WTC11 (cell line): ENCODE data around the gene USP22. TPM values are rescaled to one million over a fixed set of nuclear protein-coding genes. Genes with fewer than 3 reads are reported as not detected.

Experiments used
- ARID4B ChIP-seq: sonication (generic); formaldehyde crosslinking; IDR thresholded peaks from 2 replicates; pipeline ENCODE4 v1.8.0; 2023; ENCODE audit warnings: missing genetic modification reagents, mild to moderate bottlenecking, borderline replicate concordance
- ATF2 ChIP-seq: sonication (generic); formaldehyde crosslinking; IDR thresholded peaks from 2 replicates; pipeline ENCODE4 v1.8.1; 2022; ENCODE audit warnings: low read depth, missing genetic modification reagents, borderline replicate concordance
- E2F1 ChIP-seq: sonication (generic); formaldehyde crosslinking; IDR thresholded peaks from 2 replicates; pipeline ENCODE4 v1.8.0; 2022; ENCODE audit warnings: mild to moderate bottlenecking, missing genetic modification reagents
- E2F5 ChIP-seq: sonication (generic); formaldehyde crosslinking; IDR thresholded peaks from 2 replicates; pipeline ENCODE4 v1.8.1; 2022; ENCODE audit warnings: mild to moderate bottlenecking, moderate library complexity, missing genetic modification reagents
- ELF4 ChIP-seq: sonication (generic); formaldehyde crosslinking; IDR thresholded peaks from 2 replicates; pipeline ENCODE4 v1.8.1; 2022; ENCODE audit warnings: low read depth, mild to moderate bottlenecking, moderate library complexity, missing genetic modification reagents
- ESRRA ChIP-seq: sonication (generic); formaldehyde crosslinking; IDR thresholded peaks from 2 replicates; pipeline ENCODE4 v1.8.1; 2022; ENCODE audit warnings: mild to moderate bottlenecking, missing genetic modification reagents, borderline replicate concordance
- FOXK1 ChIP-seq: sonication (generic); formaldehyde crosslinking; IDR thresholded peaks from 2 replicates; pipeline ENCODE4 v1.8.0; 2022; ENCODE audit warnings: mild to moderate bottlenecking, moderate library complexity, missing genetic modification reagents
- FOXP1 ChIP-seq: sonication (generic); formaldehyde crosslinking; IDR thresholded peaks from 2 replicates; pipeline ENCODE4 v1.8.0; 2022; ENCODE audit warnings: missing genetic modification reagents, mild to moderate bottlenecking, moderate library complexity, borderline replicate concordance
- FOXP4 ChIP-seq: sonication (generic); formaldehyde crosslinking; IDR thresholded peaks from 2 replicates; pipeline ENCODE4 v1.8.0; 2022; ENCODE audit warnings: mild to moderate bottlenecking, missing genetic modification reagents
- IRF2 ChIP-seq: sonication (generic); formaldehyde crosslinking; IDR thresholded peaks from 2 replicates; pipeline ENCODE4 v1.8.0; 2022; ENCODE audit warnings: low read depth, missing genetic modification reagents, borderline replicate concordance
- JUN ChIP-seq: sonication (generic); formaldehyde crosslinking; IDR thresholded peaks from 2 replicates; pipeline ENCODE4 v1.8.0; 2023; ENCODE audit warnings: mild to moderate bottlenecking, missing genetic modification reagents
- KAT7 ChIP-seq: sonication (generic); formaldehyde crosslinking; IDR thresholded peaks from 2 replicates; pipeline ENCODE4 v1.8.1; 2023; ENCODE audit warnings: missing genetic modification reagents, mild to moderate bottlenecking, borderline replicate concordance
- MYBL2 ChIP-seq: sonication (generic); formaldehyde crosslinking; IDR thresholded peaks from 2 replicates; pipeline ENCODE4 v1.8.1; 2023; ENCODE audit warnings: mild to moderate bottlenecking, moderate library complexity, missing genetic modification reagents
- NFATC4 ChIP-seq: fragments of 250-450 bp; sonication (Bioruptor Pico); IDR thresholded peaks from 2 replicates; pipeline ENCODE4 v1.9.0; 2021; ENCODE audit warnings: mild to moderate bottlenecking
- NR3C1 ChIP-seq: sonication (generic); formaldehyde crosslinking; conservative IDR thresholded peaks from 2 replicates; pipeline ENCODE4 v1.8.1; 2023; ENCODE audit warnings: low read depth, mild to moderate bottlenecking, missing genetic modification reagents
- PREB ChIP-seq: sonication (generic); formaldehyde crosslinking; IDR thresholded peaks from 2 replicates; pipeline ENCODE4 v1.8.1; 2022; ENCODE audit warnings: mild to moderate bottlenecking, missing genetic modification reagents, moderate library complexity, borderline replicate concordance
- SMAD4 ChIP-seq: sonication (generic); formaldehyde crosslinking; IDR thresholded peaks from 2 replicates; pipeline ENCODE4 v1.8.0; 2022; ENCODE audit warnings: mild to moderate bottlenecking, missing genetic modification reagents
- SOX15 ChIP-seq: fragments of 250-450 bp; sonication (Bioruptor Pico); IDR thresholded peaks from 2 replicates; pipeline ENCODE4 v1.9.0; 2021; ENCODE audit warnings: mild to moderate bottlenecking
- SP1 ChIP-seq: sonication (generic); formaldehyde crosslinking; conservative IDR thresholded peaks from 2 replicates; pipeline ENCODE4 v1.8.1; 2022; ENCODE audit warnings: missing genetic modification reagents
- ZNF121 ChIP-seq: sonication (generic); formaldehyde crosslinking; IDR thresholded peaks from 2 replicates; pipeline ENCODE4 v1.8.0; 2023; ENCODE audit warnings: missing genetic modification reagents
- ZNF219 ChIP-seq: sonication (generic); formaldehyde crosslinking; IDR thresholded peaks from 2 replicates; pipeline ENCODE4 v1.8.0; 2023; ENCODE audit warnings: missing genetic modification reagents, mild to moderate bottlenecking, borderline replicate concordance
- ZNF281 ChIP-seq: sonication (generic); formaldehyde crosslinking; IDR thresholded peaks from 2 replicates; pipeline ENCODE4 v1.8.0; 2023; ENCODE audit warnings: mild to moderate bottlenecking, missing genetic modification reagents
- ZNF396 ChIP-seq: fragments of 250-450 bp; sonication (Bioruptor Pico); IDR thresholded peaks from 2 replicates; pipeline ENCODE4 v1.8.0; 2021; ENCODE audit warnings: mild to moderate bottlenecking, moderate library complexity, borderline replicate concordance
- total RNA-seq: library from RNA; stranded (reverse); gene quantifications from 3 replicates; pipeline ENCODE4 v1.2.3, GENCODE V29; 2021

The USP22 gene
- total RNA-seq, 1 experiment from 2014 or later: 289 TPM

- no peak for TF ChIP-seq E2F1 (CRISPR knock-in tag)
- peak; percentile 61; the same call in 1 of the 2 replicates for TF ChIP-seq FOXK1
- TF ChIP-seq ESRRA: no peak
- TF ChIP-seq KAT7 (CRISPR knock-in tag): peak; percentile 80; the same call in 1 of the 2 replicates
- TF ChIP-seq ZNF396 (CRISPR knock-in tag): no peak
- no peak for TF ChIP-seq ZNF281 (CRISPR knock-in tag)
- TF ChIP-seq SMAD4: no peak
- TF ChIP-seq ELF4: no peak
- 0 out of 2 replicates have a peak, but pooled peaks have one; percentile 45 for TF ChIP-seq PREB
- TF ChIP-seq MYBL2: no peak; the same call in 1 of the 2 replicates
- TF ChIP-seq IRF2: no peak
- peak; percentile 80; the same call in 1 of the 2 replicates for TF ChIP-seq SP1 (CRISPR knock-in tag)
- TF ChIP-seq FOXP4 (CRISPR knock-in tag): peak; percentile 85
- TF ChIP-seq SOX15 (CRISPR knock-in tag): no peak
- no peak for TF ChIP-seq ZNF219 (CRISPR knock-in tag)
- TF ChIP-seq FOXP1 (CRISPR knock-in tag): peak; percentile 75
- 0 out of 2 replicates have a peak, but pooled peaks have one; percentile 30 for TF ChIP-seq NFATC4 (CRISPR knock-in tag)
- TF ChIP-seq ATF2 (CRISPR knock-in tag): no peak
- no peak for TF ChIP-seq NR3C1
- no peak for TF ChIP-seq ZNF121
- TF ChIP-seq E2F5: peak; percentile 11; the same call in 1 of the 2 replicates
- peak; percentile 78; the same call in 1 of the 2 replicates for TF ChIP-seq JUN (CRISPR knock-in tag)
- TF ChIP-seq ARID4B (CRISPR knock-in tag): no peak
Observed at GRCh38 chr17:21042458-21043295, at the start of gene USP22 (continued).
